ENCODE measurements around the gene NET1.

The NET1 gene

DNA sequence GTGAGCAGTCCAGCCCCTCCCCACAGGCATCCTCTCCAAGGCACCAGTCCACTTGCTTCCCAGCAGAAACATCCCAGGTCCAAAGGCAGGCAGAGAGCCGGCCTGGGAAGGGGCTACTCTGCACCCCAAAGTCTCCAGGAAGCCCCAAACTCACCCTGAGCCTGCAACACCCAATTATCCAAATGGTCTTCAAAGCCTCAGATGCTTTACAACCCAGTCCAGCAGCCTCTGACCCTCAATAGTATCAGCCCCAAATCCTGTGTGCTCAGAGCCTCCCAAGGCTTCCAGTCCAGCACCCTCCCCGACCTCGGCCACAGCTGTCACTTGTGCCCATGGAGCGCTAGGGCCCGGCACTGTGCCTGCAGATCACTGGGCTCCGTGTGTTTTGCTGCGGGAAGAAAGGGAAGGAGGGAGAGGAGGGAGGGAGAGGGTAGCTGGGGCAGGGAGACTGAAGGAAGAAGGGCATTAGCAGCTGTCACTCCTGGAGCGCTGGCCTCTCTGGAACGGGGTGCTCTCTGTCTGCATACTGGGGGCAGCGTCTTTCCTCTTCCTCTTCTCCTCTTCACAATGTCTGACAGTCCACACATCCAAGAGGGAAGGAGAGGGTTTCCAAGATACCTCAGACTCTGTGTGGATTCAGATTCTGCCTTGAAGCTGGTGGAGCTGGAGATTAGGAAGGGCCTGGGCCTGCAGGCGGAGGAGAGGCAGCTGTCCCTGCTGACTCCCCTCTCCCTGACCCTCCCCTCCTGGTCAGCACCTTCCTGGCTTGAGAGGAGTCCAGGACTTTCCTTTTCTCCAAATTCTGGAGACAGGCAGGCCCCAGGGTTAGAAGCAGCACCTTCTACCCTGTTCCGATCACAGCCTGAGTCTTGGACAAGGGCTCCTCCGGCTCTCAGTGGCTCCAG is 73.8 kb downstream of the NET1 start:
- no peak for ATAC-seq

DNA sequence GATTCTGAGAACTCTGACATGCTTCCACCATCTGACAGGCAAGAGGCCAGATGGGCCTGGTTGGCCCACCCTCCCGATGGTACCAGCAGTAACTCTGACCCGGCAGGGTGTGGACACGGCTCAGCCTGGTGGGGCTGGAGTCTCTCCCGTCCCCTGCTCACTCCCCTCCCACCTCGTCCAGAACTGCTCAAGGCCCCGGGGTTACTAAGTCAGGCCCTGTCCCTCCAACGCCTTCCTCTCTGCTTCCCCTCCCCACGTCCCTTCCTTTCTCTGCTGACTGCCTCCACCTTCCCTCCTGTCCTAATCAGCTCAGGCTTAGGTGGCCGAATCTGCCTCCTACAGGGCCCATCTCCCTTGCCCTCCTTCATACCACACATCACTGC is 74.5 kb downstream of the NET1 start:
- no peak for ATAC-seq

DNA sequence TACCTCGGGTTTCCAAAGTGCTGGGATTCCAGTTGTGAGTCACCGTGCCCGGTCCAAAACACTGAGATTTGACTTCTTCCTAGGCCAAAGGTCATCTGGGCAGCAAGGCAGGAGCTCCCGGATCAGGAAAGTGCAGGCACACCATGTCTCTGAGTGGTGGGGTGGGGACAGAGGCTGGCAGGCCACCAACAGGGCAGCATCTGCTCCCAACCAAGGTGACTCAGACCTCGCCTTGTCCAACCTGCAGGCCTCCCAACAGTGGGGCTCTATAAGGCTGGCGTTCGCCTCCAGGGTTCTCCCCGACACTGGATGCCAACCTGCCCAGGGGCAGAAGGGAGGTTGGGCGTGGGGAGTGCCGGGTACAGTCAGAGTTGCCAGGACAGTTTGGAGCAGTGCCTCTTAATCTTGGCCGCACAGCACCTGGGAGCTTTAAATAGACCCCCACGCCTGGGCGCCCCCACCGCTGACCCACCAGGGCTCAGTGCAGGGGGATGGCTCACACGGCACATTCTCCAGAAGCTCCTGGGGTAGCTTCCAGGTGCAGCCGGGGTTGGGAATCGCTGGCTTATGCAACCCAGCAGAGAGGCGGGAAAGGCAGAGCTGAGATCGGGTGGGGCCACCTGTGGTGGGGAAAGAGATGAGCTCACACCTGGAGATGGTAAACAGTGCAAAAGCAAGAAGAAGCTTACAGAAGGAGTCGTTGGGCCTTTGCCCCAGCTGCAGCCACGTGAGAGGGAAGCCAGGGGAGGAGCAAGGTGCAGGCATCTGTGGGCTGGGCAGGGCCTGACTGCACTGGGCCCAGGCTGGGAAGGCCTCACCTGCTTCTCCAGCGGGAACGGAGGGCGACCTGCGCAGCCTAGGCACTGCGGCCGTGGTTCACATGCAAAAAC is 76.2 kb downstream of the NET1 start:
- ATAC-seq = no peak

DNA sequence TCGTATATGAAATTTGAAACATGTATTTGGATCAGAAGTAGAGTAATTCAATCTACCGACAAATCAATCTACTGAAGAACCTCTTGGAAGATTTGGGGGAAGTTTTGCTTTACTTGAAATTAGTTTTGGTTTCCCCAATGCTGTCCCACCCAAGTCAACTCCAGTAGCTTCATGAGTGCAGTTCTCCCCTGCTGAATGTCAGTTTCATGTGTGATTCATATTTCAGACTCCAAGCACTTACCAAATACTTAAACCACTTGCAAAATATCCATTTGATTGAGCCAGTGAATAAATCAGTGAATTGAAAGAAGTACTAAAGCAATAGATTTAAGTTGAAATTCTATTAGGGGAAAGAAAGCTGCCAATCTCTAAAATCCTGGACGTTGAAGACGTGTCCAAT is 77.7 kb downstream of the NET1 start:
- no peak for ATAC-seq

DNA sequence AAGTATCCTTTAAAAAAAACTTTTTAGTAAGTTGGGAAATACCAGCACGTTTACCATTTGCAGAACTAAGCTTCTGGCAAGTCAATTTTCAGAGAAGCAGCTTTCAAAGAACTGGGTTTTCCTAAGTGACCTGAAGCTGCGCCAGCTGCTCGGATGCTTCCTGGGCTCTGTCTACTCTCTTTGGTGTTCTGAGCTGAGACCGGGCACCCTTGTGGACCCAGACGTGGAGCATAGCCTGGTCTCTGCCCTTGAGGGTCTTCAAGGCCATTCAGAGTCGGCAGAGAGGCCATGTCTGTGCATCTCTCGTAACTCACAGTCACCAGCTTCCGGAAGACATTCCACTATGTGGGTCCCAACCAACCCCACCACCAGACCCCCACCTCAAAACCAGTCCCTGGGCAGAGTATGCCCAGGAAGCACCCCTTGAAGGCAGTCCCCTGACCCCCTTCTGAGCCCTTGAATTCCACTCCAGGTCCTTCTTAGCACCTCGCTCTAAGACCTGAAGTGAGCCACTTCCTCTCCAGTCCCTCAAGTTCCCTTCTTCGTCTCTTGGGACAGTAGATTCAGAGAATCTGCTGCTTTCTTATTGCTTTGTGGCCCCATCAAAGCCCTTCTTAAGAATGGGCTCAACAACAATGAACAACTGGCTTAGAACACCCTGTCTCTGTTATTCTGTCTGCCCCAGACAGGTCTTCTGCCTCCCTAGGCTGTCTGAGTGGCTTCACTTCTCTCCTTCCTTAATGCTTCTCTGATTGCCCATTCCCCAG is 78.5 kb downstream of the NET1 start:
- no peak for ATAC-seq

DNA sequence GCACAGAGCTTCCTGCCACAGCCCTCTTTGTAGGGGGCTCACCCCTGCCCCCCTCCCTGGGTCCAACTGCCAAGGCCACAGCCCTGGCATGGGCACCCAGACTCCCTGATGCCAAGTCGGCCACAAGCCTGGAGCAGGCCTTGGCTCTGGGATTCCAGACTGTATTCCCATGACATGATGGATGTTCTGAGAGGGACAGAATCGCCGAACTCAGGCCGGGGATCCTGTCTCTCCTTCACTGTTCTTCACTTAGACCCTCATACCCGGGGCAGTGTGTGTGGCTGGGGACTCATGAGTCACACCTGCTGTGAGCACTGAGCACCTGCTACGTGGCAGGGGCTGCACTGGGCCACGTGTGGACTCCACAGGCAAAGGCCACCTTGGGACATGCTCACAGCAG is 79.1 kb downstream of the NET1 start:
- no peak for ATAC-seq

DNA sequence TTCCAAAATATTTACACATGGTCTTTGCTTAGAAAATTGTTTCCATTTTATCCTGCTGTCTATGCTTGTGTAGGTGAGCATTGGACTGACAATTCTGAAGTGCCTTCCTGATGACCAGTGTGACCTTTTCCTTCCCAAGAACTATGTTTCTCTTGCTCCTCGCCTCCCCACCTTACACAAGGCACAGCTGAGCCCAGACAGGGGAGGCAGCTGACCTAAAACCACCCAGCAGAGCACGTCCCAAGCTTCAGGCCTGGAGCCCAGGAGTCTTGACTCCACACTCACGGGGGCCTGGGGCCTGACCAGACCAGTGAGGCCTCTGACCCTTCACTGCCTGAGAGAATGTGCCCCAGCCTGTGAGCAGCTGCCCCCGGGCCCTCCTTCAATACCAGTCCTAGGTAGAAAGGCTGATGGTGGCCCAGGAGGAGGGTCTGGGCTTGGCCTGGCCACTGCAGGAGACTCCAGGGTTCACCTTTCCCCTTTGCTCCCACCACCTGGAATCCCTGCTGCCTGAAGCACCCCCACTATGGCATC is 80.0 kb downstream of the NET1 start:
- no peak for ATAC-seq

DNA sequence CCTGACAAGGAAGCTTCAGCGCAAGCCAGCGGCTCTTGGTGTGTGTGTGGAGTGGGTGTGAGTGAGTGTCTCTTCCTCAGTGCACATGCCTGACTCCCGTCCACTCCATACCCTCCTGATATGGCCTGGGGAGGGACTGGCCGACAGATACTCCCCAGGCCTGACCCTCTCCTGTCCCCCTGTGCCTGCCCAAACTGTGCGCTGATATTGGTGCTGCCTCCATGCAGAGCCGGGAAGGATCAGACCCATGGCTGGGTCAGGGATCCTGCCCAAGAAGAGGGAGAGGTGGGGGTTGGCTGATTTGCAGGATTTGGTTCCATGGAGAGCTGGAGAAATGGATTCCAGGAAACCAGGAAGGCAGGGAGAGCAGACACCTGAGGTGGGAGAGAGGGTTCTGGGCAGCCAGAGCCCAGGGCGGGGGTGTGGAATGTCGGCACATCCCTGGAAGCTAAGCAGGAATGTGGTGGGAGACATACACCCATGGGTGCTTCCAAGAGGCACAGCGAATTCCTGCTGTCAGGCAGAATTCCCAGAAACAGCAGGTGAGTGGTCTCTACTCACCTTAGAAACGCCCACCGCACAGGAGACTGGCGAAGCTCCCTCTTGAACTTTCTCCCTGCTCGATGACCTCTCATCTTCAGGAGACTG is 80.7 kb downstream of the NET1 start:
- ATAC-seq = no peak

DNA sequence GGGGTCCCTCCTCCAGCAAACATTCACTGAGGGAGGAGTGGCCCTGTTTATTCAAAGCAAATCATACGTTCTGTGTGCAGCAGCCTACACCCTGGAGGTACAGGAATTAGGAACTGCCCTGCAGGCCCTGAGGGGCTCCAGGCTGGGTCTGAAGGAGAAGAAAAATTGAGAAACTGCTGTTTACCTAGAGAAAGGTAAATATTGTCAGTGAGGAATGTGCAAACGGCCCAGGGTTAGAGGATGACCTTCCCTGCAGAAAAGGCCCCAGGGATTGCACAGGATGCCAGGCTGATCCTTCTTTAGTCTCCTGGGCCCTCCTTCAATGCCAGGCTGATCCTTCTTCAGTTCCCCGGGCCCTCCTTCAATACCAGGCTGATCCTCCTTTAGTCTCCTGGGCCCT is 81.3 kb downstream of the NET1 start:
- ATAC-seq = no peak

DNA sequence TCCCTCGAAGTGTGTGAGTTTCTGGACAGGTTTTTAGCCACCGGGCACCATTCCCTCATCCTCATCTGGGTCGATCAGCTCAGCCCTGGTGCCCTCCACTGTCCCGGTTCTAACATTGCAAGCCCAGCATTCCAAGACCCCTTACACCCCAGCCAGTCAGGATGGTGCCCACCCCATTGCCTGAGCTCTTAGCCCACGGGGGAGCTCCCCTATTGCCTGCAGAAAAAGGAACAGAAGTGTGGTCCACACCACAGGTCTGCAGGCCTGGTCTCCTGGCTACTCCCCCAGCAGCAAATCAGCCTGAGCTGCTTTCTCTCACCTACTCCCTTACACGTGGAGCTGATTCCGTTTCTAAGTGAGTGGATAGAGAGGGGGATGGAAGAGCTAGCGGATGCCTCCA is 82.3 kb downstream of the NET1 start:
- no peak for ATAC-seq

DNA sequence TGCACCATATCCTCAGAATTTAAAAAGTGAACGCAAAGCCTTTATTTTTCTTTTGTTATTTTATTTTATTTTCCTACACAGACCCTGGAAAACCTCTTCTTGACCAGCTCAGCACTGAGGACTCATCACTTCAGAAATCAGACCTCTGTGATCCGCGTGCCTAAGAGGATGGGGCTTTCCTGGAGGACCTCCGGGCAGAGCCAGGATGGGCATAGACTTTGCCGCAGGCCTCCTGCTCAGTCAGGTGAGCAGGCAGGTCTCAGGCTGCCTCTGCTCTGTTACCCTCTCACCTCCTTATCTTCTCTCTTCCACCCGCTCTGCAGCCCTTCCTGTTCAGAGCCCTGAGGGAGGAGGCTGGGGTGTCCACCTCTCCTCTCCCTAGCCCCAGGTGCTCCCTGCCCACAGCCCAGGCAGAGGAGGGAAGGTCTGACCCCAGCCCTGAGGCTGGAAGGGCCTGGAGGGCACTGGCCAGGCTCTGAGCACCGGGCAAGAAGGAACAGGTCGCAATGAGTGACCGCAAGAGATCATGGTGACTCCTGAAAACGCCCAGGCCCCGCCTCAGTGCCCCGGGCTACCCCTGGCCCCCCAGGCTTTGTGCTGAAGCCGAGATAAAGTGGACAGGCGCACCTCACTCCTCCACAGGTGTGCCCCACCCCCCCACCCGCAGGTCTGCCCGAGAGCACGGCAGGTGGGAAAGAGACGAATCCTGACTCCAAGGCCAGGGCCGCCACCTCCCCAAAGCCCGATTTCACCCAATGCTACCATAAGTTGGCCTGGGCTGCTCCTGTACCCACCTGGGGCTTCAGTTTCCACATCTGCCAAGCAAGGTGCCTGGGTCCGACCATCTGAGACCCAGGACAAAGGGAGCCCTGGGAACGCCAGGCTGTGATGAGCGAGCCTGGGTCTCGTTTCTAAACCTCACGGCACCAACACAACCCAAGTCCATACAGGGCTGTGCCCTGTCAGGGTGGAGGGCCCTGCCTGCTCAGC is 84.2 kb downstream of the NET1 start:
- no peak for ATAC-seq

DNA sequence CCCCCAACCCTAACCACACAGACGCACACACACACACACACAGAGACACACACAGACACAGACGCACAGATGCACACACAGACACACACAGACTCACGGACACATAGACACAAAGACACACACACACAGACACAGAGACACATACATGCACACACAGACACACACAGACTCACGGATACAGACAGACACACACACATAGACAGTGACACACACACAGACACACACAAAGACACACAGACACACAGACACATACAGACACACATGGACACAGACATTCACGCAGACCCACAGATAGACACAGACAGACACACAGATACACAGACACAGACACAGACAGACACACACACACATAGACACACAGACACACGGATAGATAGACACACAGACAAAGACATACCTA is 84.9 kb downstream of the NET1 start:
- ATAC-seq = no peak

DNA sequence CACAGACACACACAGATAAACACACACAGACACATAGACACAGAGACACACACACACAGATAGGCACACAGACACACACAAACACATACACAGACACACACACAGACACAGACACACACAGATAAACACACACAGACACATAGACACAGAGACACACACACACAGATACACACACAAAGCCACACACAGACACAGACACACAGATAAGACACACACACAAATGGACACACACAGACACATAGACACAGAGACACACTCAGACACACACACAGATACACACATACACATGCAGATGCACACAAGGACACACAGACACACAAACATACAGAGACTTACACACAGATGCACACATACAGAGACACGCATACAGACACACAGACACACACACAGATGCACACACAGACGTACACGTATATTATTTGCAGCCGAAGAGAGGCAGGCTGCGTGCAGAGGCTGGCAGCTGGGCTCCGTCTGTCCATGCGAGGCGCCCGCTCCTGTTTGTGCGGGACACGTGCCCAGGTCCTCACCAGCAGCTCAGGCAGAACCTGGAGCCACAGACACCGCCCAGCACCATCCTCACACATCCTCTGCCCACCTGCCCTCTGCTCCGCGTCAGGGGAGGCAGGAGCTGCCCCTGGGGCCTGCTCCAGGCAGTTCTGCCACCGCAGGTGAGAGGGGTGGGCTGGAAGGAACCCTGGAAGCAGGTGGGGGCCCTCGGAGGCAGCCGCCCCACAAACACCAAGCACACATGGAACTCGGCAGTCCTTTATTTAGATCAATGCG is 85.8 kb downstream of the NET1 start:
- no peak for ATAC-seq

DNA sequence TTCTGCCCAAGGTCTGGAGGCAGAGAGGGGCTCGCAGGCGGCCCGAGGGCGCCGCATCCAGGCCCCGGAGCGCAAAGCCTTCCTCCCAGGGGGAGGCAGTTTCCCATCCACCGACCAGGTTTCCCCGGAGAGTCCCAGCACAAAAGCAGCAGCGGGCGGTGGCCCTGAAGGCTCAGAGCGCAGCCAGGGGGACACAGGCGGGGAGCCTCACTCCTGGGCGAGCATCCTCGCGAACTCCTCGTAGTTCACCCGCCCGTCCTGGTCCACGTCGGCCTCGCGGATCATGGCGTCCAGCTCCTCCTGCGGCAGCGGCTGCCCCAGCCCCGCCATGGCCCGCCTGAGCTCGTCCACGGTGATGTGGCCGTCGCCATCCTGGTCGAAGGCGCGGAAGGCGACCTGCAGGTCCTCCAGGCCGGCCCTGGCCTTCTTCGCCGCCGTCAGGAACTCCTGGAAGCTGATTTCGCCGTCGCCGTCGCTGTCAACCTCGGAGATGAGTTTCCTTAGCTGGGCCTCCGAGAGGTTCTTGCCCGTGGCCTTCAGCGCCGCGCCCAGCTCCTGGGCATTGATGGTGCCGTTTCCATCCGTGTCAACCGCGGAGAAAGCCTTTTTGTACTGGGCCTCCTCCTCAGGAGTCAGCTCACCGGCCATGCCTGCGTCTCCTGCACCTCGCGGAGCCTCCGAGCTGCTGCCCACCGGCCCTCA is 86.6 kb downstream of the NET1 start:
- ATAC-seq = no peak

DNA sequence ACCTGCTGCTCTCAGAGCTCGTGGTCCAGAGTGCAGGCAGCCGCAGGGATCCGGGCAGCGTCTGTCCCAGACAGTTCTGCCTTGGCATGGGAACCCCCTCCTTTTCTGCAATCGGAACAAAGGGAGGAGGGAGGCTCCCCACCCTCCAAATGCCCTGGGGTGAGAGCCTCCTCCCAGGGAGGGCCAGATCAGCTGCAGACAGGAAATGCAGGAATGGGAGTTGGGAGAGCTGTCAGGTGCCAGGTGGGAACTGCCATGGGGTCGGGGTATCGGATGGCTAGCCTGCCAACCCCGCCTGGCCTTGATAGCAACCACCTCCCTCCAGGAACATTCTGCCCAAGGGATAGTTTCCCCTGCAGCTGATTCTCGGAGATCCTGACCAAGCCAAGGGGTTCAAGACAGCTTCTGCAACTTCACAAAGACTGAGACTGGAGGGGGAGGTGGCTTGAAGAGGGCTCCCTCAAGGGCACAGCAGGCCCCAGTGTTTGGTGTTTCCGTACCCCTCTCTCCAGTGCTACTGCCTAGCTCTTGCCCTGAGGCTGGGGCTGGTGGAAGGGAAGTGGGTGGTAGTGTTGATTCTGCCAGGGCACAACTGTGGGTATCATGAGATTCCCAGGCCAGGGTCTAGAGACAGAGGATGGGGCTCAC is 87.3 kb downstream of the NET1 start, which contains the start of gene CALML5:
CALML5 (minus strand) TSS at position 78 of the 648 bp plus-strand sequence. CDS start 132 bp downstream, outside the sequence.
- no peak for ATAC-seq

DNA sequence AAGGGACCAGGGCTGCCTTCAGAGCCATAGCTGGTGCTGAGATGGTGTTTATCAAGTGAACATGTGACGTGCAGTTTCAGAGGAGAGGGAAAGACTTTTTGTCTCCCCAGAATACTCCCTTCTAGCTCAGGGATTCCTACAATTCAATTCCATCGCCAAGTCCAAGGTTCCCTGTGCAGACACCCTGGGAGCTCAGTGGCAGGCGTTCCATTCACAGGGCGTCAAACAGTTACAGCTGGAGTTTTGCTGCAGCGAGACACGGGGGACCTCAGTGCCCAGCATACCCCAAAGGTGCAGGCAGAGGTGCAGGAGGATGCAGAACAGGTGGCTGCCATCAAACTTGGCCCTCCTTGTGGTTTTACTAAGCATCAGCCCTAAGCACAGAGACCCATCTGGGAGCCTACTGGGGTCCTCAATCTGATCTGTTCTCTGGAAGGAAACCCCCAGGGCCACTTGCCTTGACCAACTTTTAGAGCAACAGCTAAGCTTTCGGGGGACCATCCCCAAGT is 87.9 kb downstream of the NET1 start:
- no peak for ATAC-seq

DNA sequence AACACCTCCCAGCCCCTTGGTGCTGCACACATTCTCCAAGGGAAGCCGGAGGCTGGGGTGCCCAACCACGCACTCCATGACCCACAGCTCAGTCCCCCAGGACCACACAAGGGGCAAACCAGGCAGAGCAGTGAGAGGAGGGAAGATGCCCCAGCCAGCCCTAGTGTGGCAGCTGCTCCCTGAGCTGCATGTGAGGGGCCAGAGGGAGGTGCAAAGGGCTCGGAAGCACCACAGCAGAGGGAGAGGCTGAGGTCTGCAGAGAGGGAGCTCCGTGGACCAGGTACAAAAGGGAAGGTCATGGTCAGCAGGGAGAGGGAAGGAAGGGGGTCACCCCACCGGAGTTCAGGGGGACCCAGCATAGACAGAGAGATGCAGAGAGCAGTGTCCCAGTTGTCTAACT is 88.6 kb downstream of the NET1 start:
- ATAC-seq = no peak

DNA sequence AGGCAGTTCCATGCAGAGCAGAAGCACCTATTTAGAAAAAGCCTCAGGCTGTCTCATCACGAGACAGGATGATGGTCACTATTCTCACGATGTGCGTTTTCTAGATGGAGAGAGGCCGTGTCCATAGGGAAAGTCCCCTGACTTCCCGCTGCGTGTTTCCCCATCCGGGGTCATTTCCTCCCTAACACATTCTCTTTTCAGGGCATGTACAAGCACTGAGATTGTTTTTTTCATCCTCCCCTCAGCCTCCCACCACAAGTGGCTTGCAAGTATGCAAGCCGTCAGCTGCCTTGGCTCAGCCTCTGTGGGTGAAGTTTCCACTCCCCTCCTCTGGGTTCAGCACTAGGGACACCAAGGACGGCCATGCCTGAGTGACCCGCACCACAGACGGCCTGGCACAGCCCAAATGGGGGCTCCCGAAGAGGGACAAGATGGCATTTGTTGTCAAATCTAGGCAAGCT is 89.7 kb downstream of the NET1 start:
- no peak for ATAC-seq
